ENCODE data around the gene PSMD13.

DNA sequence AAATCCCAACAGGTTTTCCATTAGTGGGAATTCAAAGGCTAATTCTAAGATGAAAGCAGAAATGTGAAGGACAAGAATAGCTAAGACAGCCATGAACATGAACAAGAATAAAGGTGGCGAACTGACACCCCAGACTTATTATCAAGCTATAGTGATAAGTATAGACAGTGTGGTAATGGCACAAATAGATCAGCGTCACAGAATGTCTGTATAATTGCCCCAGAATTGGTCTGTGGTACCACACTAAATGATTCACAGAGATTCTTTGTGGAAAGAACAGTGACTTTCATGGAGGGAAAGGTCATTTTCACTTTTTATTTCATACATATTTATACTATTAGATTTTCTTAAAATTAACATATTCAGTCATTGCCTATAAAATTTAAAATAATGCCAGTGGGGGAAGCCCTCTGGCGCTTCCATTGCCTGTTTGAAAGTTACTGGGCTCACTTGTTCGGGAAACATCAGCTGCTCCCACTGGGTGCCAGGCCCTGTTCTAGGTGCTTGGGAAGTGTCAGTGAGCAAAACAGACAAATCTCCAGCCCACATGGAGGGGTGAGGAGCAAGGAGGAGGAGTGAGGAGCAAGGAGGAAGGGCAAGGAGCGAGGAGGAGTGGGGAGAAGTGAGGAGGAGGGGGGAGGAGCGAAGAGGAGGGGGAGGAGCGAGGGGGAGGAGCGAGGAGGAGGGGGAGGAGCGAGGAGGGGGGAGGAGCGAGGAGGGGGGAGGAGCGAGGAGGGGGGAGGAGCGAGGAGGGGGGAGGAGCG lies 30.1 kb downstream of the PSMD13 start:
- TF ChIP-seq FOXP2 (optimal IDR thresholded peaks at IDR 0.05; ENCODE audit: borderline replicate concordance, extremely low read depth, extremely low read length, insufficient read depth): no peak
- no peak for TF ChIP-seq SIN3A (IDR thresholded peaks at IDR 0.05; ENCODE audit: borderline replicate concordance, insufficient read depth, low read length)
- no peak for TF ChIP-seq POLR2AphosphoS5 (IDR thresholded peaks at IDR 0.05; ENCODE audit: low read depth, low read length)
- TF ChIP-seq, protein P1, sequence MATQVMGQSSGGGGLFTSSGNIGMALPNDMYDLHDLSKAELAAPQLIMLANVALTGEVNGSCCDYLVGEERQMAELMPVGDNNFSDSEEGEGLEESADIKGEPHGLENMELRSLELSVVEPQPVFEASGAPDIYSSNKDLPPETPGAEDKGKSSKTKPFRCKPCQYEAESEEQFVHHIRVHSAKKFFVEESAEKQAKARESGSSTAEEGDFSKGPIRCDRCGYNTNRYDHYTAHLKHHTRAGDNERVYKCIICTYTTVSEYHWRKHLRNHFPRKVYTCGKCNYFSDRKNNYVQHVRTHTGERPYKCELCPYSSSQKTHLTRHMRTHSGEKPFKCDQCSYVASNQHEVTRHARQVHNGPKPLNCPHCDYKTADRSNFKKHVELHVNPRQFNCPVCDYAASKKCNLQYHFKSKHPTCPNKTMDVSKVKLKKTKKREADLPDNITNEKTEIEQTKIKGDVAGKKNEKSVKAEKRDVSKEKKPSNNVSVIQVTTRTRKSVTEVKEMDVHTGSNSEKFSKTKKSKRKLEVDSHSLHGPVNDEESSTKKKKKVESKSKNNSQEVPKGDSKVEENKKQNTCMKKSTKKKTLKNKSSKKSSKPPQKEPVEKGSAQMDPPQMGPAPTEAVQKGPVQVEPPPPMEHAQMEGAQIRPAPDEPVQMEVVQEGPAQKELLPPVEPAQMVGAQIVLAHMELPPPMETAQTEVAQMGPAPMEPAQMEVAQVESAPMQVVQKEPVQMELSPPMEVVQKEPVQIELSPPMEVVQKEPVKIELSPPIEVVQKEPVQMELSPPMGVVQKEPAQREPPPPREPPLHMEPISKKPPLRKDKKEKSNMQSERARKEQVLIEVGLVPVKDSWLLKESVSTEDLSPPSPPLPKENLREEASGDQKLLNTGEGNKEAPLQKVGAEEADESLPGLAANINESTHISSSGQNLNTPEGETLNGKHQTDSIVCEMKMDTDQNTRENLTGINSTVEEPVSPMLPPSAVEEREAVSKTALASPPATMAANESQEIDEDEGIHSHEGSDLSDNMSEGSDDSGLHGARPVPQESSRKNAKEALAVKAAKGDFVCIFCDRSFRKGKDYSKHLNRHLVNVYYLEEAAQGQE (IDR thresholded peaks at IDR 0.05; ENCODE audit: insufficient read depth in 1 of 2, low read depth in 2 of 2, low read length in 2 of 2): no peak
- TF ChIP-seq TAF1 (IDR thresholded peaks at IDR 0.05; ENCODE audit: borderline replicate concordance, insufficient read depth, low read length): no peak
